ENCODE results near the gene DERL3. TPM values are rescaled to one million over a fixed set of nuclear protein-coding genes. Genes with fewer than 3 reads are reported as not detected.

DERL3 gene
- total RNA-seq, 1 experiment from 2014 or later: 1.0 TPM

DNA sequence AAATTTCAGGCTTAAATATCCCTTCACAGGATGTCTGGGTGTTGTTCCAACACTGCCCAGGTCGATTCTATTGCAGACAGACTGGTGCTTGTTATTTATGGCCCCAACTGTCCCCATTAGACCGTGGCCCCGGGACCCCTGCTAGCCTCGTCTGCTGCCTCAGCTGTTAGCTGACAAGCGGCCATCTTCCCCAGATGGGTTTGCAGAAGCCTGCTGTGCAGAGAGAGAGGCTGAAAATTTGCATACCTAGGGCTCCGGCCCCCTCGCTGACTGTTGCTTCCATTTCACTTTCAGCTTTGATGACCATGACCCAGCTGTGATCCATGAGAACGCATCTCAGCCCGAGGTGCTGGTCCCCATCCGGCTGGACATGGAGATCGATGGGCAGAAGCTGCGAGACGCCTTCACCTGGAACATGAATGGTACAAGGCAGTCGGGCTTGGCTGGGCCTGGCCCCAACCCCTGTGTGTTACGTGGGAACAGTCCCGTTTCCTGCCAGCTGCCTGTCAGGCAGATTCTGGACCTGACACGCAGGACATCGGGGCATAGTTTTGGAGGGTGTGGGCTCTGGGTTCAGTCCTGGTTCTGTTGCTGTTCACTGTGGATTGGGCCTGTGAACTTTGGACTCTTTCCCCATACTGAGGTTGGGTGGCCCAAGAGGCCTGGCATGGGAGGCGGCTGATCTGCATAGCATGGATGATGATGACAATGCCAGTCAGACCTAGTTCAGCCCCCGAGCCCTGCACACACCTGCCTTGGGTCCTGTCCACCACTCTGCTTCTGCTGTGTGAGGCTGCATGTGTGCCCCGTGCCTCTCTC lies 35.6 kb downstream of the DERL3 start:
- Histone ChIP-seq H3K9me3 (ENCODE audit: control insufficient read depth, insufficient read depth, low read depth, low read length) (no peaks in the 10 kb centered on the region), H3K27ac (ENCODE audit: low read length) (no peak overlapping the region), H3K4me3 (ENCODE audit: low read depth in 2 of 2, low read length in 2 of 2) (no peak overlapping the region), H3K27me3 (ENCODE audit: control insufficient read depth, insufficient read depth, low read length) (no peaks in the 10 kb centered on the region), H3K4me1 (ENCODE audit: control insufficient read depth, insufficient read depth, low read length) (no peaks in the 10 kb centered on the region), H3K36me3 (ENCODE audit: control insufficient read depth, insufficient read depth, low read length) (peaks cover 8% of the 10 kb centered on the region)
- intact Hi-C loops (cut with micrococcal nuclease; ENCODE audit: unreplicated experiment) (no loop called here), in situ Hi-C loops (cut with HindIII; ENCODE audit: low pct_unique_long_range_greater_than_20kb, low sequenced_read_pairs) (no loop called here)
- no peak for TF ChIP-seq SIN3A (IDR thresholded peaks at IDR 0.05; ENCODE audit: borderline replicate concordance, insufficient read depth, low read depth, low read length)
- TF ChIP-seq, protein P1, sequence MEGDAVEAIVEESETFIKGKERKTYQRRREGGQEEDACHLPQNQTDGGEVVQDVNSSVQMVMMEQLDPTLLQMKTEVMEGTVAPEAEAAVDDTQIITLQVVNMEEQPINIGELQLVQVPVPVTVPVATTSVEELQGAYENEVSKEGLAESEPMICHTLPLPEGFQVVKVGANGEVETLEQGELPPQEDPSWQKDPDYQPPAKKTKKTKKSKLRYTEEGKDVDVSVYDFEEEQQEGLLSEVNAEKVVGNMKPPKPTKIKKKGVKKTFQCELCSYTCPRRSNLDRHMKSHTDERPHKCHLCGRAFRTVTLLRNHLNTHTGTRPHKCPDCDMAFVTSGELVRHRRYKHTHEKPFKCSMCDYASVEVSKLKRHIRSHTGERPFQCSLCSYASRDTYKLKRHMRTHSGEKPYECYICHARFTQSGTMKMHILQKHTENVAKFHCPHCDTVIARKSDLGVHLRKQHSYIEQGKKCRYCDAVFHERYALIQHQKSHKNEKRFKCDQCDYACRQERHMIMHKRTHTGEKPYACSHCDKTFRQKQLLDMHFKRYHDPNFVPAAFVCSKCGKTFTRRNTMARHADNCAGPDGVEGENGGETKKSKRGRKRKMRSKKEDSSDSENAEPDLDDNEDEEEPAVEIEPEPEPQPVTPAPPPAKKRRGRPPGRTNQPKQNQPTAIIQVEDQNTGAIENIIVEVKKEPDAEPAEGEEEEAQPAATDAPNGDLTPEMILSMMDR (IDR thresholded peaks at IDR 0.05): no peak
- no peak for TF ChIP-seq TCF7L2 (IDR thresholded peaks at IDR 0.05; ENCODE audit: low read depth, low read length)
- TF ChIP-seq, protein P2, sequence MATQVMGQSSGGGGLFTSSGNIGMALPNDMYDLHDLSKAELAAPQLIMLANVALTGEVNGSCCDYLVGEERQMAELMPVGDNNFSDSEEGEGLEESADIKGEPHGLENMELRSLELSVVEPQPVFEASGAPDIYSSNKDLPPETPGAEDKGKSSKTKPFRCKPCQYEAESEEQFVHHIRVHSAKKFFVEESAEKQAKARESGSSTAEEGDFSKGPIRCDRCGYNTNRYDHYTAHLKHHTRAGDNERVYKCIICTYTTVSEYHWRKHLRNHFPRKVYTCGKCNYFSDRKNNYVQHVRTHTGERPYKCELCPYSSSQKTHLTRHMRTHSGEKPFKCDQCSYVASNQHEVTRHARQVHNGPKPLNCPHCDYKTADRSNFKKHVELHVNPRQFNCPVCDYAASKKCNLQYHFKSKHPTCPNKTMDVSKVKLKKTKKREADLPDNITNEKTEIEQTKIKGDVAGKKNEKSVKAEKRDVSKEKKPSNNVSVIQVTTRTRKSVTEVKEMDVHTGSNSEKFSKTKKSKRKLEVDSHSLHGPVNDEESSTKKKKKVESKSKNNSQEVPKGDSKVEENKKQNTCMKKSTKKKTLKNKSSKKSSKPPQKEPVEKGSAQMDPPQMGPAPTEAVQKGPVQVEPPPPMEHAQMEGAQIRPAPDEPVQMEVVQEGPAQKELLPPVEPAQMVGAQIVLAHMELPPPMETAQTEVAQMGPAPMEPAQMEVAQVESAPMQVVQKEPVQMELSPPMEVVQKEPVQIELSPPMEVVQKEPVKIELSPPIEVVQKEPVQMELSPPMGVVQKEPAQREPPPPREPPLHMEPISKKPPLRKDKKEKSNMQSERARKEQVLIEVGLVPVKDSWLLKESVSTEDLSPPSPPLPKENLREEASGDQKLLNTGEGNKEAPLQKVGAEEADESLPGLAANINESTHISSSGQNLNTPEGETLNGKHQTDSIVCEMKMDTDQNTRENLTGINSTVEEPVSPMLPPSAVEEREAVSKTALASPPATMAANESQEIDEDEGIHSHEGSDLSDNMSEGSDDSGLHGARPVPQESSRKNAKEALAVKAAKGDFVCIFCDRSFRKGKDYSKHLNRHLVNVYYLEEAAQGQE (IDR thresholded peaks at IDR 0.05; ENCODE audit: insufficient read depth in 1 of 2, low read depth in 2 of 2, low read length in 1 of 2): no peak
- CTCF ChIA-PET: no interaction called here
- POLR2A ChIA-PET: no interaction called here
- DNase-seq (ENCODE audit: low read depth, low spot score) (no peak), ATAC-seq (no peak)
- no TSS peak for BruUV-seq (replicated peaks)

DNA sequence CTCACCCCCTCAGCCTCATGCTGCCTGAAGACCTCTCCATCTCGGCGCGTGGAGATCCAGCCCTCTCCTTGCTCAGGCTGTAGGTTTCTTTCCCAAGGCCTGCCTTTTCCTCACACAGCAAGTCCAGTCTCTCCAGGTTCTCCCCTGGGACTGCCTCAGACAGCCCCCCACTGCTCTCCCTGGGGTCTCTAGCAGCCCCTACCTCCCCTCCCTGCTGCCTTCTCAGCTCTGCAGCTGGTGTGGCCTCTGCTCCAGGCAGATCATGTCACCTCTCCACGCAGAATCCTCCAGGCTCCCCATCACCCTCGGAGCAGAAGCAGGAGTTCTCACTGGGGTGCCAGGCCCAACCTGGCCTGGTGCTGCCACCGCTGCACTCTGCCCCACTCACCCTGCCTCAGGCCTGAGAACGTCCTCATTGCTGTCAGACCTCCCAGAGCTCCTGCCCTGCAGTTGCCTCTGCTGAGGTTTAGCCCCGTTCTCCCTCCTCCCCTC lies 36.9 kb downstream of the DERL3 start:
- intact Hi-C loops (cut with micrococcal nuclease; ENCODE audit: unreplicated experiment): no loop called here
- BruUV-seq (replicated peaks): no TSS peak
- TF ChIP-seq TCF7L2 (IDR thresholded peaks at IDR 0.05; ENCODE audit: low read depth, low read length) (no peak), SIN3A (IDR thresholded peaks at IDR 0.05; ENCODE audit: borderline replicate concordance, insufficient read depth, low read depth, low read length) (no peak), POLR2AphosphoS5 (IDR thresholded peaks at IDR 0.05; ENCODE audit: low read depth, low read length) (no peak)
- TF ChIP-seq, protein P2 (IDR thresholded peaks at IDR 0.05; ENCODE audit: insufficient read depth in 1 of 2, low read depth in 2 of 2, low read length in 1 of 2): no peak
- TF ChIP-seq, protein P1 (IDR thresholded peaks at IDR 0.05): no peak
- POLR2A ChIA-PET: no interaction called here
- H3K36me3 ChIP-seq (ENCODE audit: control insufficient read depth, insufficient read depth, low read length): peaks cover 8% of the 10 kb centered on the region
- ATAC-seq (no peak), DNase-seq (ENCODE audit: low read depth, low spot score) (no peak)
- H3K27ac ChIP-seq (ENCODE audit: low read length): no peak overlapping the region
- CTCF ChIA-PET: interaction anchor here (0.6 kb wide), 1 partner anchor 59 kb away, joined by 10 read pairs; no protein-coding TSS in a partner anchor
- no peaks in the 10 kb centered on the region for H3K4me1 ChIP-seq (ENCODE audit: control insufficient read depth, insufficient read depth, low read length)
- H3K27me3 ChIP-seq (ENCODE audit: control insufficient read depth, insufficient read depth, low read length): no peaks in the 10 kb centered on the region
- H3K9me3 ChIP-seq (ENCODE audit: control insufficient read depth, insufficient read depth, low read depth, low read length): no peaks in the 10 kb centered on the region
- H3K4me3 ChIP-seq (ENCODE audit: low read depth in 2 of 2, low read length in 2 of 2): no peak overlapping the region
- in situ Hi-C loops (cut with HindIII; ENCODE audit: low pct_unique_long_range_greater_than_20kb, low sequenced_read_pairs): no loop called here
